HepG2 (cell line): ENCODE measurements around the gene DLG4. TPM values are rescaled to one million over a fixed set of nuclear protein-coding genes. Genes with fewer than 3 reads are reported as not detected.

Experiments
- CBX1 ChIP-seq: IDR thresholded peaks from one replicate; pipeline ENCODE4 v1.6.1; 2016; ENCODE audit warnings: antibody characterized with exemption, low read depth
- FOXO4 ChIP-seq: sonication (generic); formaldehyde crosslinking; conservative IDR thresholded peaks from 2 replicates; pipeline ENCODE4 v1.8.1; 2023; ENCODE audit warnings: missing genetic modification reagents
- HIC2 ChIP-seq: sonication (generic); formaldehyde crosslinking; IDR thresholded peaks from 2 replicates; pipeline ENCODE4 v1.9.0; 2022; ENCODE audit warnings: low read depth, missing genetic modification reagents
- KAT8 ChIP-seq: IDR thresholded peaks from 2 replicates; pipeline ENCODE4 v1.6.1; 2016; ENCODE audit warnings: missing genetic modification reagents, missing compliant biosample characterization
- LBX2 ChIP-seq: sonication (generic); formaldehyde crosslinking; IDR thresholded peaks from 2 replicates; pipeline ENCODE4 v1.5.0; 2020; ENCODE audit warnings: missing genetic modification reagents, mild to moderate bottlenecking, borderline replicate concordance
- MIXL1 ChIP-seq: IDR thresholded peaks from 2 replicates; pipeline ENCODE4 v1.6.1; 2016
- MYPOP ChIP-seq: sonication (generic); formaldehyde crosslinking; IDR thresholded peaks from 2 replicates; pipeline ENCODE4 v1.8.1; 2023; ENCODE audit warnings: mild to moderate bottlenecking, moderate library complexity, missing genetic modification reagents
- NFYB ChIP-seq: sonication (generic); formaldehyde crosslinking; IDR thresholded peaks from 2 replicates; pipeline ENCODE4 v1.4.0; 2020; ENCODE audit warnings: missing genetic modification reagents
- RFXANK ChIP-seq: IDR thresholded peaks from 2 replicates; pipeline ENCODE4 v1.6.1; 2016
- SRF ChIP-seq: IDR thresholded peaks from 2 replicates; pipeline ENCODE4 v1.6.1; 2011; ENCODE audit warnings: mild to moderate bottlenecking, low read depth, low read length, moderate library complexity
- UBTF ChIP-seq: sonication (generic); formaldehyde crosslinking; IDR thresholded peaks from 2 replicates; pipeline ENCODE4 v1.4.0; 2020; ENCODE audit warnings: mild to moderate bottlenecking, missing genetic modification reagents
- ZFP82 ChIP-seq: sonication (generic); formaldehyde crosslinking; IDR thresholded peaks from 2 replicates; pipeline ENCODE4 v1.5.1; 2020; ENCODE audit warnings: mild to moderate bottlenecking, missing genetic modification reagents, borderline replicate concordance
- ZGPAT ChIP-seq: IDR thresholded peaks from 2 replicates; pipeline ENCODE4 v1.6.1; 2016; ENCODE audit warnings: mild to moderate bottlenecking
- ZNF513 ChIP-seq: sonication (generic); formaldehyde crosslinking; conservative IDR thresholded peaks from 2 replicates; pipeline ENCODE4 v1.5.0; 2020; ENCODE audit warnings: missing genetic modification reagents
- ZNF564 ChIP-seq: sonication (generic); formaldehyde crosslinking; IDR thresholded peaks from 2 replicates; pipeline ENCODE4 v1.8.1; 2023; ENCODE audit warnings: mild to moderate bottlenecking, missing genetic modification reagents
- ZNF740 ChIP-seq: sonication (generic); formaldehyde crosslinking; IDR thresholded peaks from 2 replicates; pipeline ENCODE4 v1.4.0; 2020; ENCODE audit warnings: missing genetic modification reagents
- ZNF772 ChIP-seq: sonication (generic); formaldehyde crosslinking; IDR thresholded peaks from 2 replicates; pipeline ENCODE4 v1.5.0; 2020; ENCODE audit warnings: mild to moderate bottlenecking, missing genetic modification reagents
- polyA plus RNA-seq, 8 experiments: library from polyadenylated mRNA; depleted of rRNA in 3 of 8; stranded (reverse) in 7 of 8; unstranded in 1 of 8; fragments of >200 nt; fragmentation: Illumina TruSeq in 4 of 8; extraction: Trizol in 4 of 8; gene quantifications; 2 replicates each; pipeline versions ENCODE4 v1.2.1 to v1.2.3, GENCODE V29; 2011 to 2016; ENCODE audit warnings: low read depth in 4 of 8, missing spikeins in 1 of 8, mixed read lengths in 1 of 8; ENCODE audit not compliant: insufficient read depth in 1 of 8
- total RNA-seq, 5 experiments: library from RNA; depleted of rRNA; stranded (reverse); fragments of >200 nt; fragmentation: Illumina TruSeq; extraction: Trizol; gene quantifications; 2 replicates each; pipeline ENCODE4 v1.2.3, GENCODE V29; 2016; ENCODE audit warnings: low read depth in 1 of 5

The DLG4 gene
- total and polyA plus RNA-seq, 2 of the 13 experiments (the other 11 are each of a cell fraction or from before 2014, with no cell fraction given): 0.71 to 4.3 TPM

GRCh38 chr17:7179317-7180254, 40.0 kb downstream of the DLG4 start, which contains the start of gene ASGR1 (continued):
- TF ChIP-seq UBTF (CRISPR knock-in tag) (peak; percentile 95), FOXO4 (CRISPR knock-in tag) (0 out of 2 replicates have a peak, but pooled peaks have one; percentile 13), HIC2 (CRISPR knock-in tag) (peak; percentile 95), KAT8 (CRISPR knock-in tag) (peak; percentile 86), ZFP82 (CRISPR knock-in tag) (0 out of 2 replicates have a peak, but pooled peaks have one; percentile 39), ZNF513 (CRISPR knock-in tag) (no peak), LBX2 (CRISPR knock-in tag) (no peak), RFXANK (CRISPR knock-in tag) (no peak), ZNF740 (CRISPR knock-in tag) (peak; percentile 58; the same call in 1 of the 2 replicates), CBX1 (peak; percentile 89), ZNF772 (peak; percentile 71), SRF (peak; percentile 49; the same call in 1 of the 2 replicates), NFYB (CRISPR knock-in tag) (peak; percentile 21; the same call in 1 of the 2 replicates), ZNF564 (CRISPR knock-in tag) (0 out of 2 replicates have a peak, but pooled peaks have one; percentile 51), MYPOP (CRISPR knock-in tag) (no peak), ZGPAT (CRISPR knock-in tag) (peak; percentile 95), MIXL1 (peak; percentile 59; the same call in 1 of the 2 replicates)
